ENCODE results near the gene PEX13.
A peak's percentile ranks its signal among the peaks of the same experiment; 100 is the strongest.

The PEX13 gene

DNA sequence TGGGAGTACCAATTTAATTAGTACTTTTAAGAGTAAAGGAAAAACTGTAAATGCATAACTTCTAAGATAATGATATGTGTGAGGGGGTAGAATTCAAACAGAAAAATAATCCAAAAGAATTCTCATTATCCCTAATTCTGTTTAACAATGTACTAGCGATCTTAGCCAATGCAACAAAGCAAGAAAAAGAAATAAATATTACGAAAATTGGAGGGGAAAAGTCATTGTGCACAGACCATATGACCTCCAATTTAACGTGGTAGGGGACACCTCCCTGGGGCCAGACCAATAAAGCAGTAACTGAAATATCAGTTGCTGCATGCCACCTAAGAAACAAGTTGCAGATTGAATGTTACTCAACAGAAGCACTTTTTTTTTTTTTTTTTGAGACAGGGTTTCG lies 25.9 kb upstream of the PEX13 start:
- no peak for TF ChIP-seq CTCF (IDR thresholded peaks at IDR 0.05; ENCODE audit: insufficient read depth, missing control alignments)
- no peak for DNase-seq (ENCODE audit: insufficient read length, low spot score)
- FAIRE-seq, result no peak

DNA sequence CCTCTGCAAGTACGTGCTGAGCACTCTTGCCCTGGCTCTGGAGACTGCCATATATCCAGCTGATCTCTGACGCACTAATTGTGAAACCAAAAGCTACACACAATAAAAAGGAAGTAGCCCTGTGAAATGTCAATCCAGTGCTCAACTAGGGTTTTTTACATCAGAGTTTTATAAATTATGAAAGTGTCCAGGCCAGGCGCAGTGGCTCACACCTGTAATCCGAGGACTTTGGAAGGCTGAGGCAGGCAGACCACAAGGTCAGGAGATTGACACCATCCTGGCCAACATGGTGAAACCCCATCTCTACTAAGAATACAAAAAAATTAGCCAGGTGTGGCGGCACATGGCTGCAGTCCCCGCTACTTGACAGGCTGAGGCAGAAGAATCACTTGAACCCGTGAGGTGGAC lies 24.5 kb upstream of the PEX13 start:
- DNase-seq (ENCODE audit: insufficient read length, low spot score) (no peak), FAIRE-seq (no peak)
- TF ChIP-seq CTCF (IDR thresholded peaks at IDR 0.05; ENCODE audit: insufficient read depth, missing control alignments), result no peak

GRCh38 chr2:60994131-60994530 lies 23.4 kb upstream of the PEX13 start:
- TF ChIP-seq CTCF (IDR thresholded peaks at IDR 0.05; ENCODE audit: insufficient read depth, missing control alignments), result no peak
- DNase-seq (ENCODE audit: insufficient read length, low spot score) (no peak), FAIRE-seq (no peak)

DNA sequence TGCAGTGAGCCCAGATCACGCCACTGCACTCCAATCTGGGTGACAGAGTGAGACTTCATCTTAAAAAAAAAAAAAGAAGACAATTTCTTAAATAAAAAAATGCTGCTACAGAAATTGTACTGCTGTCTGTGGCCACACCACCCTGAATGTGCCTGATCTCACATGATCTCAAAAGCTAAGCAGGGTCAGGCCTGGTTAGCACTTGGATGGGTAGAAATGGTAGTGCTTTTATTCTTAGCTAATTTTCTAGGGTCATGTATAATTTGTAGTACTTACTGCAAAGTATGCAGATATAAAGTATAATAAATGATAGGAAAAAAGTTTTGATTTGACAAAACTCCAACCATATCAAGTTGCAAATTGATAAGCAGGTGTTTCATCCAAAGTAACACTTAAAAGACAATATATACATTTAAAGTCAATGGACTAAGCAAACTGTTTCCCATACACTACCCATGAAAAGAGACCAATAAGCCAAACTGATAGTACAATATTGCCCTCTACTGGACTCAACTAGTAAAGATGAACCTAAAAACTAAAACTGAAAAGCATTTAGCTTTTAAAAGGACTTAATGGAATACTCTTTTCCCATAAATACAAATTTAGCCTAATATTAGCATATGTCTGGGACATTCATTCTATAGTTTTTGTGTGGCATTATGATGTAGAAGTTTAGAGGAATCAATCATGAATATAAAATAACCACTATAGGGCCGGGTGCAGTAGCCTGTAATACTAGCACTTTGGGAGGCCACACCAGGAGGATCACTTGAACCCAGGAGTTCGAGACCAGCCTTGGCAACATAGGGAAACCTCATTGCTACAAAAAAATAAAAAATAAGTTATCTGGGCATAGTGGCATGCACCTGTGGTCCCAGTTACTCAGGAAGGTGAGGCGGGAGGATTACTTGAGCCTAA lies 18.6 kb upstream of the PEX13 start:
- no peak for DNase-seq (ENCODE audit: insufficient read length, low spot score)
- FAIRE-seq, result peak; percentile 81
- peak; percentile 75 for TF ChIP-seq CTCF (IDR thresholded peaks at IDR 0.05; ENCODE audit: insufficient read depth, missing control alignments)

DNA sequence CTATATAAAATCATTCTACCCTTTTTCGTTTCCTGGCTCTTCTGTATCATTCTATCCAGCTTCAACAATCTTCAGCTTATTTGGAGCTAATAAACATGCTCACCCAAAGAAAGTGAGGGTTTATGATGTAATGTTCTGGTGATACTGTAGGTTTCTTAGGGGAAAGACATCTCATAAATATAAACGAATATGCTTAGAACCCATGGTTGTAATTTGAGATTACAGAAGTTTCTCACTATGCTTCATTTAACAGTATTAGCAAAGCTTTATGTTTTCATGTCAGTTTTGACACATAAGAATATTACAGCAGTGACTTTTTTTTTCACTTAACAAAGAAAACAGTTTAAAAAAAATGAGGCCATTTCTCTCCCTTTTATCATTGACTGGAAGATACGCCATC lies 11.8 kb upstream of the PEX13 start:
- no peak for TF ChIP-seq CTCF (IDR thresholded peaks at IDR 0.05; ENCODE audit: insufficient read depth, missing control alignments)
- DNase-seq (ENCODE audit: insufficient read length, low spot score) (no peak), FAIRE-seq (no peak)

DNA sequence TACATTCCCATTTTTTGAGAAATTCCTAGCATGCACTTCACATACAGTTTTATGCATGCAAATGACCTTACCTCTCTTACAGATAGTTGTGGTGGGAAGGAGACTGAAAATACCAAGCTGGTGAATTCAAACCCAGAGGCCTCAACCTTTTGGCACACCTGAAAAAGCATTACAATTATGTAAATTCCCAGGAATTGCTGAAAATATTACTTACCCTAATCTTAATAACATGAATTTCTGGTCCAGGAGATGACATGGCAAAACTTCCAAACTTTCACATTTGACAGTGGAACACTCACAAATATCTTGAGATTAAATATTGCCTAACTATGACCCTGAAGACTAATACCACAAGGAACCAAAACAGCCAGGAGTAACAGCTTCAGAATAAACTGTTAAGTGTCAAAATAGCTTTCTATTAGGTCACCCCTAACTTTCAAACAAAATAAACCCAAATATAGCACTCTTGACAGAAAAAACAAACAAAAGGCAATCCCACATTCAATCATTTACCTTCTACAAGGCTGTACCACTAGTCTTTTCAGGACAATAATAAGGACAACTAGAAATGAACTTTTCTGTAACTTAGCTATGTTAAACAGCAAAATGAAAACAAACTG lies 10.9 kb upstream of the PEX13 start:
- FAIRE-seq, result no peak
- TF ChIP-seq CTCF (IDR thresholded peaks at IDR 0.05; ENCODE audit: insufficient read depth, missing control alignments), result no peak

GRCh38 chr2:61009355-61009754 lies 8.2 kb upstream of the PEX13 start:
- DNase-seq (ENCODE audit: insufficient read length, low spot score) (no peak), FAIRE-seq (no peak)
- no peak for TF ChIP-seq CTCF (IDR thresholded peaks at IDR 0.05; ENCODE audit: insufficient read depth, missing control alignments)

More for the DNA sequence above, 10.9 kb upstream of the PEX13 start:
- no peak for DNase-seq (ENCODE audit: insufficient read length, low spot score)
